HG02884 (cell line): ENCODE measurements around the gene ANK3.
A peak's percentile ranks its signal among the peaks of the same experiment; 100 is the strongest.

Source experiments
- ATAC-seq: cut with Tn5 transposase; IDR thresholded peaks from one replicate; pipeline ENCODE4 v1.9.1; 2021; ENCODE audit warnings: mild to moderate bottlenecking, moderate library complexity; ENCODE audit not compliant: unreplicated experiment

Gene ANK3

GRCh38 chr10:60144099-60144498 lies 245.6 kb downstream of the ANK3 start:
- no peak for ATAC-seq

- ATAC-seq: no peak
Measured at GRCh38 chr10:60142736-60143135, 246.9 kb downstream of the ANK3 start.

GRCh38 chr10:60141896-60142559 lies 247.6 kb downstream of the ANK3 start:
- ATAC-seq: no peak

DNA sequence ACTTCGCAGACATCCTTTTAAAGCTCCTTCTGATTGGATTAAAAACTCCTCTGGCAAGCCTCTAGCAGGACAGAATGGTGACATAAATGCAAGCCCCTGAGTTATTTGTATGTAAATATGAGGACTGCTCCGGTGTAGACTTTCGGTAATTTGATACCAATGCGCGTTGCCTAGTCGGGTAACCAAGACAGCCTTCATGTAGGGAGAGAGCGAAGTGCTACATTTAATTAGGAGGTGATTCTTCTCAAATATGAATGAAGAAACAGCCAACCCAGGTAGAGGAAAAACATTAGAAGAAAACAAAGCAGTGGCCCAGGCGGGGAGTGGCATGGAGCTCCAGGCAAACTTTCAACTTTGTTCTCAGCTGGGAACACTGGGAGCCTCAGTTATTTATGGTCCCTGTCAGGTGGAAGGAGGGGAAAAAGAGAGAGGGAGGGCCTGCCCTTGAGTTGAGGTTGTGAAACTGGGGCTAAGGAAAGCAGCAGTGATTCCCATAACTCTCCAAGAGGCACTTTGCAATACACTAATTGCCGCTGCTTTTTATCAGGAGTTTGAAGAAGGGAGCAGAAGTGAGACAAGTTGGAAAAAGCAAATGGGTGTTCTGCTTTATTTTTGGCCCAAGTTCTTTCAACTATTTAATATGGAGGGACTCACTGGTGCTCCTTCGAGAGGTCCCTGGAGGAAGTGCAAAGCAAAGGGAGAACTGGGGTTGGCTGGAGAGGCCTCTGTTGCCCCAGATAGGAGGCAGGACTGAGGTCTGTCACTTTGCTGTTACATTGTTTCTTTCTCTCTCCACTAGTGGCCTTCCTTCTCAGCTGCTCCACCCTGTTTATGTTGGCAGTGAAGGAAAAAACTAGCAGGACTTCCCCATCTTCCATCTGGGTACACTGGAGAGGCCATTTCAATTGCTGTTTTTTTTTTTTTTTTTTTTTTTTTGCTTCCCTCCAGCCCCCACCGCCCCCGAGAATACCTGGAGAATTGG lies 248.7 kb downstream of the ANK3 start:
- no peak for ATAC-seq

DNA sequence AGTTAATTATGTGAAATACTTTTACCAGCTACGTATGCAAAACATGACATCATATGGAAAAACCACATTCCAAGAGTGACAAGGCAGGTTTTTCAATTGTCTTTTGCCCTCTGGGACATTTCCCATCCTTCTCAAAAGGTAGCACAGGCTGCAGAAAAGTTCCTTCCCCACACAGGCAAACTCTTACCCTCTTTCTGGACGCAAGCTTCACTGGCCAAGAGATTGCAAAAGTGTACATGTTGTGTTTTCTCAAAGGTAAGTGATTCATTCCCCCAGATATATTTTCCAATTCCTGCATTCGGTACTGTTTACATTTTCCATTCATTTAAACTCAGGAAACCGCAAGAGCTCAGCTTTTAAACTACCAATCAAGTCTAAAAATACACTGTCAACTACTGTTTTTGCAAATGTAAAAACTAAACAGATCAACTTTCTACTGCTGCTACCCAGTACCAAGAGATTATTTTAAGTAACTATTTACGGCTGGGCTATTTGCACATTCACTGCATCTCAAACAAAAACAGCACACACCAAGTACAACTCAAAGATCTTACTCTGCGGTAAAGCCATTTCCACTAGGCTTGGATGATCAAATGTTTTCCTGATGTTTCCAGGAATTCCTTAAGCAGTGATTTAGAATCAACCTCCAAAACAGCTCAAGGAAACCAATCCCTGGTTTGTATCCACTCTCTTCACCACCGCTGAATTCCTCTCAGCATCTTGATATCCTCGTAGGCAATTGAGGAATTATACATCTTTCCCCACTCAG lies 249.7 kb downstream of the ANK3 start:
- peak; percentile 38 for ATAC-seq

- ATAC-seq: no peak
Measured at GRCh38 chr10:60139290-60139689, 250.4 kb downstream of the ANK3 start.

DNA sequence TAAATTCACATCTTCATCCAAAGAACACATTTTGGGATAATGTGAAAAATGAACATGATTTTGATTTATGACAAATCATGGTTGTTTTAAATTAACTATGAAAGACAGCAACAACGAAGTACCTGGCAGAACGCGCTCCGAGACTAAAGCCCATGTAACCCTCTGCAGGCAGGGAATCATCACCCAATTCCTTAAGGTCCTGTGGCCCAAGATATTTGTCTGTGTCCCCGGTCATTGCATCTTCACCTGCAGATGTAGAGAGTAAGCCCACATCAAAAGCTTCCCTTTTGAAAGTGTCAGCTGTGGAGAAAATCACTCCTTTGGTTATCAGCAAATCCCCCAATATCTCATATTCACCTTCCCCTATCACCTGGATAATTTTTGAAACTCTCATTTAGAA lies 250.8 kb downstream of the ANK3 start:
- no peak for ATAC-seq

- ATAC-seq: no peak
Measured at GRCh38 chr10:60138026-60138425, 251.6 kb downstream of the ANK3 start.

GRCh38 chr10:60137292-60137992 lies 252.2 kb downstream of the ANK3 start:
- no peak for ATAC-seq

DNA sequence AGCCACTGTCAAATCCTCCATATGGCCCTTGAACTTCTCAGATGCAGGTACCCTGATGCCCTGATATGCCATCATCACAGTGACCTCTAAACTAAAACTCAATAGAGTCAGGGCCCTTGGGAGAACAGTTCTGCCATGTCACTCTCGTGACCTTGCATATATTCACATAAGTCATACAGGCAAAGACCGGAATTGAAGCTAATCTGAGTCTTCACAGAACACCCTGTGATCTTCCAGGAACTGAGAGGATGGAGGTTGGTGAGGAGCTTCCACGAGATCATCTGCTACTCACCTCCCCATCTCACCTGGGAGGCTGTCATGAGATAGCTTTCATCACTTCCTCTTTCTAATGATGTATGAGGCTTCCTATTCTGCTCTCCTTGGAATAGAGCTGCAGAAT lies 254.7 kb downstream of the ANK3 start:
- peak; percentile 63 for ATAC-seq

DNA sequence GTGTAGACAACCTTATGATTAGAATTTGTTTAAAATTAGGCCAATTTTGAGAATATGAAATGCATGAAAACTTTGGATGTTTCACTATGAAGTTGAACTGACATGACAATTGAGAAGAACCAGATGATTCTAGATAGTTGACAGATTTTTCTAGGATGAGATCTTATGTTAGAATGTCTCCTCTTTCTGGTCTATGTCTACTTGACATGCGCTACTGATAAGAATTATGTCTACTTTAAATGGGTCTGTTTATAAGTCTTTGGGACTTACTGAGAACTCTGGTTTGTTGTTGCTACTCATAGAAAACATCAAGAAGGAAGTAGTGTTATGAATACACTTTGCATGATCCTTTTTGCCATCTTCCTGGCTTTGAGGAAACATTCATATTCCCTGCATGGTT lies 255.1 kb downstream of the ANK3 start:
- no peak for ATAC-seq

DNA sequence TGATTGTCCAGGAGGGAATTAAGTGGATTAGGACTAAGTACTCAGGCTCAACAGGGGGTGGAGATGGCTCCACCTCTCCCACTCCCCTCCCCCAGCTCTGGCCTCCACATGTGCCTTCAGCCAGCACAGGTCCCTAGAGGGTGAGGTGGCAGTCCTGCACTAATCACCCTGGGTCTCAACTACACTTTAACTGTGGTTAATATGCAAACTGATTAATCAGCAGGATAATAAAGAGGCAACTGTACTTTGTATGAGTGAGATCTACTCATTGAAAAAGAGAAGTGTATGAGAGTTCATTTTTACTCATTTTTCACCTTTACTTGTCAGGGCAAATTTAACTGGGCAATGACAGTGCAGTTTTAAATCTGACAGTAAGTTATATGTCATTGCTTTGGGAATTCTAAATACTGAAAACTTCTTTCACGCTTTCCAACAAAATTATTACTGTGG lies 259.5 kb downstream of the ANK3 start:
- ATAC-seq: no peak

DNA sequence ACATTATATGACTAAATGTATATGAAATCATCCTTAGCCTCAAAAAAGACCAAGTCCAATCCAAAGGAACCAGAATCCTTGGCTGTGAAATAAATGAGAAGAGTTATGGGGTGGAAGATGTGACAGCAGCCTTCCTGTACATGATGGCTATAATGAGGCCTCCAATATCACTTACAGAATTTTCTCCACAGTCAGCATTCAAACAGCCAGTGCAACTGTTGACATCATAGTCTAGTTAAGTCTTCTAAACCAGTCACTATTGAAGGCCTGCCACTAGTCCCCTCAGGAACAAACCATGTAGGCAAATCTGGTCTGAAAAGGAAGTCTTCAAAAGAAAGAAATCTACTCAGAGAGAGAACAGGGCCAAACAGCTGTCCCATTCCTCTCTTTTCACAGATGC lies 263.8 kb downstream of the ANK3 start:
- no peak for ATAC-seq

DNA sequence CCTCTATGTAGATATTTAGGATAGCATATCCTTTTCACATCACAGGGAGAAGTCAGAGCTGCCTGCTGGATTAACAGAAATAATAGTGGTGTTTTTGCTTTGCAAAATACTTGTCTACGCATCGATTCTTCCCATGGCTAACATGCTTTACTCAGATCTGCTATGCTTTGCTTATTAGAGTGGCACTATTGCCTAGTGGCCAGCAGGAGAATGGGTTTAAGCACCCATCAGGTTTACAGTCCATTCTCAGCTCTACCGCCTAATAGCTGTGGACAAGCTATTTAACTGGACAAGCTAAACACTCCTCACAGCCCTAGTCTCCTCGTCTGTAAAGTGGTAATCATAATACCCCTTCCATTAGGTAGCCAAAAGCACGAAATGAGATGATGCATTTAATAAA lies 265.1 kb downstream of the ANK3 start:
- ATAC-seq: no peak

- ATAC-seq: no peak
Measured at GRCh38 chr10:60123668-60124067, 266.0 kb downstream of the ANK3 start.

DNA sequence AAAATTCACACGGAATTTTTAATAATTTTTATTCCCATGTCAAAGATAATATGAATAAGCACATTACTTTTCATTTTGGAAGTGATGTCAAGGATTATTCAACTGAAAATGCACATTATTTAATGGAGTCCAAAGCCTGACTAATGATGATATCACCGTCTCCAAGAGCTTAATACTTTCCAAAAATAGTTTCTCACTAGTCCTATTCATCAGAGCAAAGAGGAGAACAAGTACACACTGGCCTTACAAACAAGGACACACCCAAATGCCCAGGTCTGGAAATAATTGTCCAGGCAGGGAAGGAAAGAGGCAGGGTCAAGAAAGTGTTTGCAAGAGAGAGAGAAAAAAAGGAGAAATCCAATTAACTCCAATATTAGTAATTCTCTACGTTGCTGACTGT lies 266.5 kb downstream of the ANK3 start:
- no peak for ATAC-seq

DNA sequence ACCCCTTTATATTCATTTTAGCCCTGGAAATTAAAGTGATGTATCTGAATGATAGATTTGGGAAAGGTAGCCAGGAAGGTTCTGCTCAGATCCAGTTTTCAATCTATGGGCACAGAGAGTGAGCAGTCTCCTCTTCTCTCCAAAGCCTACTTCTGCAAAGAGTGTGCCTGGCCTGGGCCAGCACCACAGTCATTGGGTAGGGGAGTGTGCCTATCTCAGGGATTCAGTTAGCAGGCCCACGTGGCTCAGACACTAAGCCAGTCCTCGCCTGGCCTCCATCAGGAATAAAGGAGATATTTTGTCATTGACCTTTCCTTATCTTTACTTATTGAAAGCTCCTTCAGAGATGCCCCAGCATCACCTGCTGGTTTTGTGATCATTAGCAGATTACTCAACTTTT lies 267.5 kb downstream of the ANK3 start:
- ATAC-seq: no peak

DNA sequence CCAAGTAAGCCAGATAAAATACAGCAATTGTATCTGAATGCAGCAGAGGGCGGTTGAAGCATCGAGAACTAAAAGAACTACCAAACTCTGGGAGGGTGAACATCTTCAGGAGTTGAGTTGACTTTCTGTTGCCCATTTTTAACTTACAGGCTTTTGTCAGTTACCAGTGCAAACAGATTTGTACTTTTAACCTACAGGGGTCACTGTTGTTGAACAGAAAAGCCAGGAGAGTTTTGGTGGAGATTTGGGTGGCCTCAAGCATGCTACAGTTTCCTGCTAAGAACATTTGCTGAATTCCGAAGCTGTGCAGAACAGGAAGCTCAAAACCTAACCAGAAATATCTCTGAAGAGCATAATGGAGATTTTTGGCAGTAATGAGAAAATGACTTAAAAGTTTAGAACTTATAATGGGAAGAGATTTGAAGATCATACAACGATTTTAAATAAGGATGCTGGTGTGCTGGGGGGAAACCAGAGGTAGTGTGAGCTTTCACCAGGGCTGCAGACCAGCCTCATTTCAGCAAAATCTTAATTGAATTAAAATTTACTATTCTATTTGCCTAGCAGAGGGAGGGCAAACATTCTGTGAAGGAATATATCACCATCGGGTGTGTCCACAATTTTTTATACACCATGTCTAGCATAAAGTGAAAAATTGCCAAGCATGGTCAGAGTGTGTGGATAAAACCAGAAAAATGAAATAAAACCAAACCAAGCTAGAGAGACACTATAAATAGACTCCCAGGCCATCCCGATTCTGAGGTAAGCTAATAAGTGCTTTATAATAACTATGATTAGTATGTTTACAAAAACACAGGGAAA lies 274.7 kb downstream of the ANK3 start:
- peak; percentile 88 for ATAC-seq

DNA sequence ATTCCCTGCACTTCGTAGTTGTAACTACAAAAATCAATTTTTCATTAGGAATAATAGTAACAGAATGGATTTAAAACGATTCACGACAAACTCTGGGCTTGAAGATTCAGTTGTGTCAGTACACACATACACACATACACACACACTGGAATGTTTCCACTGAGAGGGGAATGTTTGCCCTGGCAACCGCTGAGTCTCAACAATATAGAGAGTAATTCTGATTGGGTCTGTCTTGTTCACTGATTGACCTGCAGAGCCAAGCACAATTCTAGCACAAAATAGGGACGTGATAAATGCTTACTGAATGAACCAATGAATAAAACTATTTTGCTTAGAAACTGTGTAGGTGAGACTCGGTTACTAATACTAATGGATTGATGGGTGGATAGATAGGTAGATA lies 278.9 kb downstream of the ANK3 start:
- ATAC-seq: no peak
